Endothelial cell of umbilical vein (primary cell): ENCODE results near the gene KCNK10. TPM values are rescaled to one million over a fixed set of nuclear protein-coding genes. Genes with fewer than 3 reads are reported as not detected.

Experiments used
- BruUV-seq: library from RNA; stranded (reverse); fragments of 400-500 nt; replicated peaks from 2 replicates; lab custom pipeline; 2021; lab: Mats Ljungman, UMichigan
- CTCF ChIA-PET: fragments of 300-600, 350-600 bp; sonication (Branson Sonifier 250); formaldehyde crosslinking; loops from one replicate; lab custom pipeline; 2021; ENCODE audit warnings: antibody characterized with exemption, inconsistent platforms; lab: Charles Lee
- POLR2A ChIA-PET: fragments of 300-600, 350-600 bp; sonication (Branson Sonifier 250); formaldehyde crosslinking; loops from one replicate; lab custom pipeline; 2021; ENCODE audit warnings: antibody characterized with exemption, inconsistent platforms; lab: Charles Lee
- DNase-seq: peaks from one replicate; pipeline ENCODE4 v3.0.0-alpha.2; 2011; ENCODE audit warnings: low read depth, low spot score
- FAIRE-seq: peaks from 2 replicates; lab custom pipeline; 2011; peaks lifted over from hg19 to GRCh38; lab: Jason Lieb, UNC
- H2AFZ ChIP-seq: 2 replicates; pipeline ENCODE4 v1.6.0; 2012; ENCODE audit warnings: low read depth, low read length, control low read depth, inconsistent platforms
- H3K27ac ChIP-seq: 2 replicates; pipeline ENCODE4 v1.5.1; 2011; ENCODE audit warnings: low read depth, mild to moderate bottlenecking, control low read depth, low read length, moderate library complexity; ENCODE audit not compliant: insufficient read depth
- H3K27me3 ChIP-seq, 2 experiments: 2 replicates each; pipeline versions ENCODE4 v1.6.0 to v1.6.1; 2011; ENCODE audit warnings: low read length in 2 of 2, mixed read lengths in 1 of 2; ENCODE audit not compliant: control insufficient read depth in 2 of 2, insufficient read depth in 2 of 2
- H3K36me3 ChIP-seq, 2 experiments: 2 replicates in 1 of 2; 3 replicates in 1 of 2; pipeline ENCODE4 v1.5.1; 2011; ENCODE audit warnings: low read length in 2 of 2, mild to moderate bottlenecking in 1 of 2, moderate library complexity in 1 of 2; ENCODE audit not compliant: control insufficient read depth in 2 of 2, insufficient read depth in 2 of 2; ENCODE audit errors: extremely low read depth in 1 of 2
- H3K4me1 ChIP-seq: 3 replicates; pipeline ENCODE4 v1.5.1; 2011; ENCODE audit warnings: mild to moderate bottlenecking, low read length; ENCODE audit not compliant: control insufficient read depth, insufficient read depth; ENCODE audit errors: extremely low read depth
- H3K4me2 ChIP-seq: 2 replicates; pipeline ENCODE4 v1.6.1; 2011; ENCODE audit warnings: low read length, control low read depth, mixed read lengths; ENCODE audit not compliant: insufficient read depth
- H3K4me3 ChIP-seq, 3 experiments: fragments of 200-600 bp in 1 of 3; sonication (generic), shearing (Covaris generic) in 1 of 3; replicated peaks in 1 of 3; 2 replicates each; pipeline ENCODE4 v1.5.1; 2011 to 2016; ENCODE audit warnings: control low read depth in 3 of 3, low read length in 3 of 3, mild to moderate bottlenecking in 2 of 3, inconsistent platforms in 1 of 3, low read depth in 1 of 3, moderate library complexity in 1 of 3; ENCODE audit not compliant: insufficient read depth in 1 of 3
- H3K79me2 ChIP-seq: 2 replicates; pipeline ENCODE4 v1.6.0; 2012; ENCODE audit warnings: low read length, inconsistent platforms; ENCODE audit not compliant: control insufficient read depth, insufficient read depth
- H3K9ac ChIP-seq: replicated peaks from 2 replicates; pipeline ENCODE3; 2011; ENCODE audit warnings: low read length, control low read depth; ENCODE audit not compliant: insufficient read depth; ENCODE audit errors: extremely low read depth
- H3K9me1 ChIP-seq: replicated peaks from 3 replicates; pipeline ENCODE4 v1.6.0; 2011; ENCODE audit warnings: mild to moderate bottlenecking, low read length; ENCODE audit not compliant: control insufficient read depth, insufficient read depth; ENCODE audit errors: extremely low read depth
- H3K9me3 ChIP-seq: replicated peaks from 2 replicates; pipeline ENCODE4 v1.5.1; 2012; ENCODE audit warnings: low read length, inconsistent platforms; ENCODE audit not compliant: control insufficient read depth, insufficient read depth
- H4K20me1 ChIP-seq: replicated peaks from 2 replicates; pipeline ENCODE3; 2011; ENCODE audit warnings: mild to moderate bottlenecking, low read length; ENCODE audit not compliant: control insufficient read depth, insufficient read depth; ENCODE audit errors: extremely low read depth
- CTCF ChIP-seq, 2 donors: IDR thresholded peaks; 1 replicate in 1 of 2; 2 replicates in 1 of 2; pipeline ENCODE4 v1.5.1; 2011; ENCODE audit warnings: low read length in 2 of 2, mild to moderate bottlenecking in 2 of 2, moderate library complexity in 2 of 2, control low read depth in 1 of 2, inconsistent platforms in 1 of 2, low read depth in 1 of 2; ENCODE audit not compliant: insufficient read depth in 1 of 2; ENCODE audit errors: extremely low read depth in 1 of 2
- EZH2 ChIP-seq: IDR thresholded peaks from 2 replicates; pipeline ENCODE4 v1.6.1; 2012; ENCODE audit warnings: borderline replicate concordance, low read depth, mild to moderate bottlenecking, moderate library complexity, low read length, inconsistent platforms; ENCODE audit not compliant: severe bottlenecking
- FOS ChIP-seq: IDR thresholded peaks from 2 replicates; pipeline ENCODE4 v1.6.1; 2011; ENCODE audit warnings: mild to moderate bottlenecking, low read length, moderate library complexity, borderline replicate concordance; ENCODE audit not compliant: insufficient read depth
- GATA2 ChIP-seq: IDR thresholded peaks from 2 replicates; pipeline ENCODE4 v1.7.0; 2011; ENCODE audit warnings: low read depth, mild to moderate bottlenecking, moderate library complexity, mixed read lengths, low read length; ENCODE audit not compliant: insufficient read length, insufficient read depth
- JUN ChIP-seq: IDR thresholded peaks from 2 replicates; pipeline ENCODE4 v1.6.1; 2011; ENCODE audit warnings: borderline replicate concordance, low read depth; ENCODE audit not compliant: insufficient read length, insufficient read depth
- MAX ChIP-seq: IDR thresholded peaks from 2 replicates; pipeline ENCODE4 v1.6.1; 2011; ENCODE audit not compliant: insufficient read depth, insufficient read length
- MYC ChIP-seq: IDR thresholded peaks from one replicate; pipeline ENCODE4 v1.6.1; 2011; ENCODE audit warnings: mild to moderate bottlenecking, low read depth, low read length
- POLR2A ChIP-seq: IDR thresholded peaks from 2 replicates; pipeline ENCODE4 v1.6.1; 2012; ENCODE audit warnings: low read depth, mild to moderate bottlenecking, control low read depth, low read length
- POLR2AphosphoS5 ChIP-seq: IDR thresholded peaks from 2 replicates; pipeline ENCODE4 v1.6.1; 2012; ENCODE audit warnings: low read depth, mild to moderate bottlenecking, control low read depth, low read length, moderate library complexity; ENCODE audit not compliant: insufficient read depth
- dilution Hi-C: fragments of 300-500 bp; cut with MboI; formaldehyde crosslinking; loops from one replicate; pipeline ENCODE4 v1.15.0; 2019; ENCODE audit warnings: low sequenced_read_pairs; ENCODE audit not compliant: extremely low pct_ligation_motif_present
- intact Hi-C: fragments of 100-400 bp; cut with micrococcal nuclease; formaldehyde crosslinking; loops from one replicate; pipeline ENCODE4 v1.10.0; 2022
- polyA plus RNA-seq, 4 experiments: library from polyadenylated mRNA; depleted of rRNA in 3 of 4; stranded (reverse) in 3 of 4; unstranded in 1 of 4; fragments of >200 nt; gene quantifications; 2 replicates each; pipeline versions ENCODE4 v1.2.1 to v1.2.3, GENCODE V29; 2011 to 2012; ENCODE audit warnings: missing spikeins in 1 of 4
- total RNA-seq: library from RNA; stranded (reverse); gene quantifications from 2 replicates; pipeline ENCODE4 v1.2.3, GENCODE V29; 2021

The KCNK10 gene
- total and polyA plus RNA-seq, 2 donors (not counting 3 experiments of a cell fraction or from before 2014, with no cell fraction given), result not detected

GRCh38 chr14:88325883-88326282 lies 2.8 kb upstream of the KCNK10 start:
- no peak overlapping the region for H3K4me3 ChIP-seq
- H3K79me2 ChIP-seq, result no peaks in the 10 kb centered on the region
- no peak overlapping the region for H2AFZ ChIP-seq
- no peaks in the 10 kb centered on the region for H3K9me3 ChIP-seq
- no peak for DNase-seq
- H3K27me3 ChIP-seq, result peaks cover 47 to 64% of the 10 kb centered on the region in 2 experiments
- no peak for FAIRE-seq
- intact Hi-C loops, result no loop called here
- no peaks in the 10 kb centered on the region for H3K9me1 ChIP-seq
- CTCF ChIA-PET, result interaction anchor here (1.1 kb wide), 1 partner anchor 39 kb away, joined by 3 read pairs; no protein-coding TSS in a partner anchor
- H4K20me1 ChIP-seq, result no peaks in the 10 kb centered on the region
- BruUV-seq, result no TSS peak
- POLR2A ChIA-PET, result no interaction called here
- no peak overlapping the region for H3K4me2 ChIP-seq
- no peaks in the 10 kb centered on the region for H3K4me1 ChIP-seq
- H3K36me3 ChIP-seq, result no peaks in the 10 kb centered on the region
- TF ChIP-seq POLR2A (no peak), MAX (no peak), FOS (no peak), EZH2 (no peak), MYC (no peak), POLR2AphosphoS5 (no peak), CTCF (IDR thresholded peaks at IDR 0.05; ENCODE audit: extremely low read depth in 1 of 2, insufficient read depth in 1 of 2, low read depth in 1 of 2, low read length in 2 of 2) (no peak), GATA2 (no peak), JUN (no peak)
- no peak overlapping the region for H3K9ac ChIP-seq
- H3K27ac ChIP-seq, result no peak overlapping the region
- dilution Hi-C loops, result no loop called here
